Measurements from ENCODE around the gene SLC10A3.

Gene SLC10A3

DNA sequence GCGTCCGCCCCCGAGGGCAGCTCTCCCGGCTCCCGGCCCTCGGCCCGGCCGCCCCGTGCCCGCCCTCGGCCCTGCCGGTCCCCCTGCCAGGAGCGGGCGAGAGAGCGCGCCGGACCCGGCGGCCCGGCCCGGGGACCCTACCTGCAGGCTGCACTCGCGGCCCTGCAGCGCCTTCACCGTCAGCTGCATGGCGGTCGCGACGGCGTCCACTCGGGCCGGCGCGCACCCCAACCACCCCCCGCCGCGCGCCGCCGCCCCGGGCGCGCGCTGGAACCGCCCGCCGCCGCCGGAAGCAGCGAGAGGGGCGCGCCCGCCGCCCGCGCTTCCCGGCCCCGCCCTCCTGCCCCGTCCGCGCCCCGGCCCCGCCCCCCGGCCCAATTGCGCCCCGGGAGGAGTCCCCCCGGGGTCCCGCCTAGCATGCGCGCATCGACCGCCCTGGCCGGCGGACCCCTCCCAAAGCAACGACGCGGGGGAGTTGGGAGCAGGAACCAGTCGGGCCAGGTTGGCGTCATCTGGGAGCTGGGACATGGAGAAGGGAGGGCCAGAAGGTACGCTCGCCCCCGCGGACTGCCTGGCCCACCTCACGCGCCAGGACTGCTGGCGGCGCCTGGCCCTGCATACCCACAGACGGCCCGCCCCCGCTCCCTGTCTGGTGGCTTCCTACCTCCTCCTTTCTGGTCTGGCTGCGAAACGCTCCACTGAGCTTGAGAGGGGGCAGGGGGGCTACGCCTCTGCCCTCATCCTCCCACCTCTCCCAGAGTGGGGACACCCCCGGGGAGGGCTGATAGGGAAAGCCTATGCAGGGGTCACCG, 3.8 kb downstream of the SLC10A3 start, which contains the start of gene UBL4A:
TSS of gene UBL4A (minus strand) at position 220 of the 812 bp plus-strand sequence. CDS start at position 189, 31 bp downstream.
- Histone ChIP-seq H3K27ac (peak within 1 kb of the TSS; percentile 63 to 90), H3K4me3 (peak within 1 kb of the TSS; percentile 85)
- TF ChIP-seq, protein P1, sequence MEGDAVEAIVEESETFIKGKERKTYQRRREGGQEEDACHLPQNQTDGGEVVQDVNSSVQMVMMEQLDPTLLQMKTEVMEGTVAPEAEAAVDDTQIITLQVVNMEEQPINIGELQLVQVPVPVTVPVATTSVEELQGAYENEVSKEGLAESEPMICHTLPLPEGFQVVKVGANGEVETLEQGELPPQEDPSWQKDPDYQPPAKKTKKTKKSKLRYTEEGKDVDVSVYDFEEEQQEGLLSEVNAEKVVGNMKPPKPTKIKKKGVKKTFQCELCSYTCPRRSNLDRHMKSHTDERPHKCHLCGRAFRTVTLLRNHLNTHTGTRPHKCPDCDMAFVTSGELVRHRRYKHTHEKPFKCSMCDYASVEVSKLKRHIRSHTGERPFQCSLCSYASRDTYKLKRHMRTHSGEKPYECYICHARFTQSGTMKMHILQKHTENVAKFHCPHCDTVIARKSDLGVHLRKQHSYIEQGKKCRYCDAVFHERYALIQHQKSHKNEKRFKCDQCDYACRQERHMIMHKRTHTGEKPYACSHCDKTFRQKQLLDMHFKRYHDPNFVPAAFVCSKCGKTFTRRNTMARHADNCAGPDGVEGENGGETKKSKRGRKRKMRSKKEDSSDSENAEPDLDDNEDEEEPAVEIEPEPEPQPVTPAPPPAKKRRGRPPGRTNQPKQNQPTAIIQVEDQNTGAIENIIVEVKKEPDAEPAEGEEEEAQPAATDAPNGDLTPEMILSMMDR (IDR thresholded peaks at IDR 0.05), result no peak
- no peak for DNase-seq (ENCODE audit: low spot score)

DNA sequence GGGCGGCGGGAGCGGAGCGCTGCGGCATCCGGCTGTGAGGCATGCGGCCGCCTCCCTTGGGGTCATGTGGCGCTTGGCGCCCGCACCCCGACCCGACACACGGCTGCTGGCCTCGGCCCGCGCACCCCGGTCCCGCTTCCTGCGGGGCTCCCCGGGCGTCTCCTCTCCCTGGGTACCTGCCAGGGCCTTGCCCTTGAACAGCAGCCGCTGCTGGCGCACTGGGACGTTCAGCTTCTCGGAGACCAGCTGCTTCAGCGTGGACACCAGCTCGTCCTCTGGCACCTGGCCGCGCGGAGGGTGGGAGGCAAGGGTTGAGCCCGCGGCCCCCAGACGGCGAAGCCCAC, 4.4 kb downstream of the SLC10A3 start:
- no peak for DNase-seq (ENCODE audit: low spot score)
- Histone ChIP-seq H3K4me3 (peak overlapping the region; percentile 85), H3K27ac (peak overlapping the region in 1 of 2 donors; percentile 90)
- TF ChIP-seq, protein P1 (IDR thresholded peaks at IDR 0.05), result no peak

DNA sequence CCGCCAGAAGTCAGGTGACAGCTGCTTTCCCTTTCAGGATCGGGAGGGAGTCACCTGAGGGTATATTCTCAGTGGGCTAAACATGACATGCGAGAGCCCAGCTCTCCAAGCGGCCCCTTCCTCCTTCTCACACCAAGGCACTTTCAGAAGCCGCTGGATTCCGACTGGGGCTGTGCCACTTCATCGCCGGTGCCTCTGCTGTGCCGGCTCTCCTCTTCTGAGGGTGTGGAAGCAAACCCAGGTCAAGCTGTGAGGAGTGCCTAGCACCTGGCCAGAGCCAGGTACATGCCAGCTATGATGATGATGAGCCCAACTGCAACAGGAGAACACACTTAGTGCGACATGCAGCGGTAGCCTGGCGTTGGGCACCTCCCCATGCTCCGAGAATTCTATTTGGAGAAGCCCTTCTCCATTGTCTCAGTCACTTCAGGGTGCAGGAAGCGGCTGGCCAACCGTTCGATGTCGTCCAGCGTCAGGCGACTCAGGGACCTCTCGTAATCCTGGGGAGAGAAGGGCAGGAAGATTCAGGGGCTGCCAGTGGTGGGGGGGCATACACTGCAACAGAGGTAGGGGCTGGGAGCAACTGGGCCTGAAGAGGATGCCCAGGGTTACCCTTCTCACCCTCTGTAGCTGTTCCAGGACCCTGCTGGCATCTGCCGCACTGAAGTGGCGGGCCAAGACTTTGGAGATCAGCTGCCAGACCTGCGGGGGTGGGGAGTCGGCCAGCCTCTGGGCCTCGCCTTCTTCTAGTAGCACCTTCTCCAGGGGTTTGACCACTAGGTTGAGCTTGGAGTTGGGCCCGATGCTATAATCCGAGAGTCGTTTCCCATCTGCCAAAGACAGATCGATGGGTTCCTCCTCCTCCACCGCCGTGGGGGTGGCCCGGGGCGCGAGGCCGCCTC, 5.0 kb downstream of the SLC10A3 start:
- TF ChIP-seq, protein P1 (IDR thresholded peaks at IDR 0.05), result no peak
- H3K27ac ChIP-seq, result peak overlapping the region in 1 of 2 donors; percentile 90

DNA sequence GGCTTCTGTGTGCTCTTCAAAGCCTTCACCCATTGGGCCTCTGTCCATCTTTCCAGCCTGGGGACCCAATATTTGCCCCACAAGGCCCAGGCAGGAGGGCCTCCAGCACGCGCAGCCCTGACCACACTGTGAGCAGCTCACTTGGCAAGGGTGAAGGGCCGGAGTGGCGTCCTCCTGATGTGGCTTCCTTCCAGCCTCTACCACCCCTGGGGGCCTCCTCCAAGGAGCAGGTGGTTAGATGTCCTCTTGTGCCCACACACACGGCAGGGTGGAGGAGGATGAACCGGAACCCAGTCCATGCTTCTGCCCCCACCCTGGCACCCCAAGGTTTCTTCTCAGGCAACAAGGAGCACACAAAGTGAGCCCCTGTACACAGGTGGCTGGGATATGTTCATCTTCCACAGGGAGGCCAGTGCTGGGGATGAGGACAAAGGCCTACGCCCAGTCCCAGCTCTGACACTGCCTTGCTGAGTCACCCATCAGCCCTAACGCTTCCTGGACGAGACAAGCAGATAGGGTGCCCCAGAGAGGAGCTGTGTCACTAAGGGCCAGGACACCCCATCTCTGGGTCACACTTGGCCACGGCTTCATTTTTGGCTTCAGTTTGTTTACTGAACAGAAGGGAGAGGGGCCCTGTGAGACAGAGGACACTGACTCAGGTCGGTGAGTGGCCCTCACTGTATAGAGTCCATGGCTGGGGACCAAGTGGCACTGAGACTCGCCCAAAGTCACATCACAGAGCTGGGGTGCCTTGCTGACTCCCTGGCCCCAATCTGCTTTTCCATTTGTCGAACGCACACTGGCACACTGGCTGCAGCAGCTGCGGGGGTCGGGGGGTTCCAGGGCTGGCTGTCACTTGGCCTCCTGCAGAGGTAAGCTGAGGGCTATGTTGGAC, 5.9 kb downstream of the SLC10A3 start:
- DNase-seq (ENCODE audit: low spot score), result no peak
- TF ChIP-seq, protein P1 (IDR thresholded peaks at IDR 0.05), result no peak
- H3K27ac ChIP-seq, result peak overlapping the region in 1 of 2 donors; percentile 5
- H3K4me3 ChIP-seq, result no peak overlapping the region

More for the DNA sequence above, 5.0 kb downstream of the SLC10A3 start:
- H3K4me3 ChIP-seq, result peak overlapping the region; percentile 85
- DNase-seq (ENCODE audit: low spot score), result peak; percentile 71

DNA sequence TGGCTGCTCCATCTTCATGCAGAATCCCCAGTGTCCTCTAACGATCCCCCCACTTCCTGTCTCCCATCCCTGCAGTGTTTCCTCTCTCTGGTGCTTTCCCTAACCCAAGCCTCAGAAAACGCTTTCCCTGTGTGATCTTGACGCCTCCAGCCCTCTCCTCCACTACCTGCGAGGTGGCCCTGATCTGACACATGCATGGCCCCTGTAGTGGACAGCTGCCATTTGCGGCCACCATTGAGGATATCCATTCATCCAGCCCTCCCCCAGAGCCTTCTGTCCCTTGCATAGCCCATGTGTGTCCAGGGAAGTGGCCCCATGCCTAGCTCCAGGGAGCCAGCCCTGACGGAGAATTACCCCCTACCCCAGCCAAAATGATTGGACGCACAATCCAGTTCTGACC, 7.1 kb downstream of the SLC10A3 start:
- peak; percentile 67 for DNase-seq (ENCODE audit: low spot score)
- Histone ChIP-seq H3K27ac (no peak overlapping the region), H3K4me3 (no peak overlapping the region)
- TF ChIP-seq, protein P1 (IDR thresholded peaks at IDR 0.05), result no peak

DNA sequence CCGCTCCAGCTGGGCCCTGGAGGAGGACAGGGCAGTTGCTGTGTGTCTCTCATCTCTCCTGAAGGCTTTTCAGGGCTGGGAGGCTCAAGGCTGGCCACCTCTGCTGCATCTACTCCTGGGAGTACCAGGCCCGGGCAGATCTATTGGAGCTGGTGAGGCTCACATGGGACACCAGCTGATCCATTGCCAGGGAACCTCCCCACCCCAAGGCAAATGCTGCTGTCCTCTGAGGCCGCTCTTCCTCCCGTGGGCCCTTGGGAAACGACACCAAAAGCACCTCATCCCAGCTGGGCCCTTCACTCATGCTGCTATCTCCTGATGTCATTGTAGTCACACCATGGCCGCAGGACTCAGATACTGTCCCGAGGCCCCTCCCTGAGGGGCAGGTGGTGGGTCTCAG, 7.6 kb downstream of the SLC10A3 start:
- Histone ChIP-seq H3K27ac (no peak overlapping the region), H3K4me3 (no peak overlapping the region)
- peak; percentile 70 for DNase-seq (ENCODE audit: low spot score)

More for the DNA sequence above, 7.6 kb downstream of the SLC10A3 start:
- TF ChIP-seq, protein P1 (IDR thresholded peaks at IDR 0.05), result no peak

Data from coronary artery (tissue), 2 donors.